Breast epithelium (tissue), 3 donors: ENCODE data around the gene UMODL1.

Source experiments
- CTCF ChIP-seq, 3 donors: fragments of 450-650 bp; IDR thresholded peaks; one replicate each; pipeline ENCODE4 v1.5.1; 2016 to 2017; ENCODE audit warnings: antibody characterized with exemption in 3 of 3, mild to moderate bottlenecking in 3 of 3, moderate library complexity in 3 of 3
- POLR2A ChIP-seq: fragments of 450-650 bp; IDR thresholded peaks from one replicate; pipeline ENCODE4 v1.6.1; 2016; ENCODE audit warnings: antibody characterized with exemption, mild to moderate bottlenecking, moderate library complexity

DNA sequence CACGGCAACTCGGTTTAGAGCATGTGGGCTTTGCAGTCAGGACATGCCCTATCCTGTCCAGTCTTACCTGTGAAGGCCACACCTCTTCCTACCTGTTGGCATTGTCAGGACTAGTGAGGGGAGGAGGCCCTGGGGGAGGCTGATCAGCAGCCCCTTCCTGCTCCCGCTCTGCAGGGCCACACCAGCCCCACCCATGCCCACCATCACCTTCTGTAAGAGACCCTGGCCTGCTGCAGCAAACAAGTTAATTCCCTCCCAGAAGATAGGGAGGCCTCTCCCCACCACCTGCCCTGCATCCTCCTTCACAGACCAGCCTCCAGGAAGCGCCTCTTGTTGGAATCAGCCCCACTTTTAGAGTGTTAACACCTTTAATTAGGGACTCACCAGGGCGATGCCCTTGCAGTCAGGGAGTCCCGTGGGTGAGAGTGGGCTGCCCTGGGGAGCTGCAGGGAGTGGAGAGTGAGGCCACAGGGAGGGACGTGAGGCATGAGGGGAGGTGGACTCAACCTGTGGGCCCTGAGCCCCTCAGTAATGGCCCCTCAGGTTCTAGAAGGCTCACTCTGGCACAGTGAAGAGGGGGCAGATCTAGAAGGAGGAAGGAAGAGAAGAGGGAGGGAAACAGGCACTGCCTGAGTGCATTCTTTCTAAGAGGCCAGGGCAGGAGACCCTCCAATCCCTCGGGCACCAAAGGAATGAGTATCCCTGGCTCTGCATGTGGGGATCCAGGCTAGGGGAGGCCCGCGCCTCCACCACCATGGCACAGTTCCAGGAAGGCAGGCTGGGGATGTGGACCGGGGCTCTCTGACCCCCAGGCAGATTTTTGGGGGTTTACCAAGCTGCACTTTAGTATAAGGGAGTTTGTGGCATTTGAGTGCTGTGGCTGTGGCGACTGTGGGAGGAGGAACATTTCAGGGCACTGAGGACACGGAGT, 8.2 kb downstream of the UMODL1 start:
- TF ChIP-seq POLR2A: no peak
- TF ChIP-seq CTCF (IDR thresholded peaks at IDR 0.05): no peak
